Ovary (tissue), 10 donors: ENCODE measurements around the gene PCDHA7. TPM values are rescaled to one million over a fixed set of nuclear protein-coding genes. Genes with fewer than 3 reads are reported as not detected.
"Not testable (repeated sequence)": the region's sequence is repeated elsewhere in the genome, so short reads cannot be mapped to it uniquely, and the experiment has no call there.

ENCODE experiments used
- DNase-seq, 5 donors: peaks; one replicate each; pipeline ENCODE4 v3.0.0-alpha.2; 2019 to 2020
- H3K27ac ChIP-seq, 2 donors: fragments of 200-600 bp; one replicate each; pipeline versions ENCODE4 v1.5.1 to v1.8.0; 2019 to 2022
- H3K27me3 ChIP-seq: fragments of 200-600 bp; one replicate; pipeline ENCODE4 v1.8.0; 2022
- H3K36me3 ChIP-seq: fragments of 200-600 bp; sonication (generic); one replicate; pipeline ENCODE4 v1.5.1; 2019
- H3K4me1 ChIP-seq: one replicate; pipeline ENCODE4 v1.8.1; 2013; ENCODE audit warnings: mild to moderate bottlenecking, moderate library complexity; ENCODE audit not compliant: insufficient read depth
- H3K4me3 ChIP-seq: fragments of 200-600 bp; sonication (generic); one replicate; pipeline ENCODE4 v1.5.1; 2017
- H3K9me3 ChIP-seq, 2 donors: fragments of 200-600 bp in 1 of 2; sonication (generic) in 1 of 2; one replicate each; pipeline versions ENCODE4 v1.5.1 to v1.8.1; 2013 to 2019; ENCODE audit warnings: mild to moderate bottlenecking in 1 of 2, moderate library complexity in 1 of 2
- CTCF ChIP-seq, 3 donors: fragments of 450-650 bp in 2 of 3; fragments of 200-600 bp in 1 of 3; IDR thresholded peaks; one replicate each; pipeline versions ENCODE4 v1.5.1 to v1.8.0; 2016 to 2022; ENCODE audit warnings: antibody characterized with exemption in 3 of 3, mild to moderate bottlenecking in 1 of 3
- EP300 ChIP-seq: sonication (generic); formaldehyde crosslinking; IDR thresholded peaks from one replicate; pipeline ENCODE4 v1.6.1; 2017; ENCODE audit warnings: antibody characterized with exemption
- POLR2A ChIP-seq: fragments of 450-650 bp; IDR thresholded peaks from one replicate; pipeline ENCODE4 v1.6.1; 2017; ENCODE audit warnings: antibody characterized with exemption, mild to moderate bottlenecking, moderate library complexity
- WGBS, 3 donors: extraction: QIAGEN DNeasy Blood & Tissue Kit in 1 of 3; methylation state at CpG; one replicate each; pipeline versions ENCODE4 v1.1.5 to v1.1.7; 2013 to 2017; 5-methylcytosine and 5-hydroxymethylcytosine counted together
- intact Hi-C, 4 donors: fragments of 100-400 bp; cut with DNase I; formaldehyde crosslinking; loops; one replicate each; pipeline versions ENCODE4 v1.11.0 to v1.15.1; 2022 to 2023
- long read RNA-seq, 3 donors: library from polyadenylated mRNA in 2 of 3; unstranded in 2 of 3; transcript quantifications; one replicate each; pipeline ENCODE4 v2.0.0 and lab custom pipeline, GENCODE V29; 2021 to 2026
- polyA plus RNA-seq, 2 donors: library from polyadenylated mRNA; stranded (reverse); fragments of 200-250 nt in 1 of 2; fragments of 350-450 nt in 1 of 2; fragmentation: Illumina TruSeq in 1 of 2; extraction: RNeasy Lipid Tissue Mini Kit (QIAGEN cat#74804) in 1 of 2; gene quantifications; one replicate each; pipeline ENCODE4 v1.2.3, GENCODE V29; 2013 to 2014
- total RNA-seq, 7 donors: library from RNA; depleted of rRNA in 2 of 7; stranded (reverse); fragments of >200 nt in 2 of 7; fragmentation: NEBNext Ultra II Directional in 3 of 7; extraction: Animal tissue kit (Norgen Biotek cat#: 25700) in 3 of 7; gene quantifications; one replicate each; pipeline versions ENCODE4 v1.1.0 to v1.2.4, GENCODE V29; 2016 to 2023
- donor health status: DM: no; HTN: no; CAD: no; lungs with moderate emphysema.
- donor health status: DM: no; HTN: no; CAD: no.
- donor health status: Bipolar disorder and iron deficiency.
- donor health status: DM: yes; HTN: yes; CAD: no.
- donor health status: DM: no; HTN: no; CAD: no.
- donor health status: DM: yes; HTN: yes; CAD: no.

The PCDHA7 gene, protein sequence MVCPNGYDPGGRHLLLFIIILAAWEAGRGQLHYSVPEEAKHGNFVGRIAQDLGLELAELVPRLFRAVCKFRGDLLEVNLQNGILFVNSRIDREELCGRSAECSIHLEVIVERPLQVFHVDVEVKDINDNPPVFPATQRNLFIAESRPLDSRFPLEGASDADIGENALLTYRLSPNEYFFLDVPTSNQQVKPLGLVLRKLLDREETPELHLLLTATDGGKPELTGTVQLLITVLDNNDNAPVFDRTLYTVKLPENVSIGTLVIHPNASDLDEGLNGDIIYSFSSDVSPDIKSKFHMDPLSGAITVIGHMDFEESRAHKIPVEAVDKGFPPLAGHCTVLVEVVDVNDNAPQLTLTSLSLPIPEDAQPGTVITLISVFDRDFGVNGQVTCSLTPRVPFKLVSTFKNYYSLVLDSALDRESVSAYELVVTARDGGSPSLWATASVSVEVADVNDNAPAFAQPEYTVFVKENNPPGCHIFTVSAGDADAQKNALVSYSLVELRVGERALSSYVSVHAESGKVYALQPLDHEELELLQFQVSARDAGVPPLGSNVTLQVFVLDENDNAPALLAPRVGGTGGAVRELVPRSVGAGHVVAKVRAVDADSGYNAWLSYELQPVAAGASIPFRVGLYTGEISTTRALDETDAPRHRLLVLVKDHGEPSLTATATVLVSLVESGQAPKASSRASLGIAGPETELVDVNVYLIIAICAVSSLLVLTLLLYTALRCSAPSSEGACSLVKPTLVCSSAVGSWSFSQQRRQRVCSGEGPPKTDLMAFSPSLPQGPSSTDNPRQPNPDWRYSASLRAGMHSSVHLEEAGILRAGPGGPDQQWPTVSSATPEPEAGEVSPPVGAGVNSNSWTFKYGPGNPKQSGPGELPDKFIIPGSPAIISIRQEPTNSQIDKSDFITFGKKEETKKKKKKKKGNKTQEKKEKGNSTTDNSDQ
- total RNA-seq (1 to 10 TPM in 1 of 7 donors, under 1 TPM in 6; 0.35 to 1.4 (median 0.65) TPM), polyA plus RNA-seq (under 1 TPM; 0.25 to 0.35 TPM)
- long read RNA-seq, donor 1 = 0 reads
- long read RNA-seq, donor 2 = 0 reads
- long read RNA-seq, donor 3 = 0 reads

DNA sequence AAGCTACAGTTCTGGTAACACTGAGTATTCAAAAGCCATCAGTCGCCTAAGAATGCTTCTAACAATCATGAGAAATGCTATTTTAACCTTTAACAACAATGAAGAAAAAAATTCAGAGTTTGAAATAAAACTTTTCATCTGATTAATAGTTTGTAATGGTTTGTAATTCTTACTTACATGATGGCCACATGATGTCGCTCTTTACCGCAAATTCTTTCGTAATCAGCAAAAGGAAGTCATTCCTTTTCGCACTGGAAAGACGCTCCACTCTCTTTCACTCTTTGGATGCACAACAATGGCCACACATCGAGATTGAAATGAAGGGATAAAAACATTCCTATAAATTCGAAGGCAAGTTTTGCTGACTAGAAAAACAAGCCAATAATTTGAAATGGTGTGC, at the start of gene PCDHA7:
PCDHA7 (plus strand) TSS at position 277 of the 400 bp plus-strand sequence; CDS start at position 392, 115 bp downstream.
- no peak within 1 kb of the TSS for H3K27ac ChIP-seq
- no peak within 1 kb of the TSS for H3K4me3 ChIP-seq
- no peaks in the 10 kb centered on the region for H3K27me3 ChIP-seq
- intact Hi-C loops = no loop called here
- H3K9me3 ChIP-seq = peaks cover 0 to 21% of the 10 kb centered on the region in 2 donors
- WGBS, 3 donors = 9 to 18% (median 14%) methylated on average over 8 of the region's 8 CpGs
- no peak for TF ChIP-seq EP300
- TF ChIP-seq CTCF (IDR thresholded peaks at IDR 0.05) = no peak
- TF ChIP-seq POLR2A = no peak
- DNase-seq = no peak
- no peaks in the 10 kb centered on the region for H3K4me1 ChIP-seq
- no peaks in the 10 kb centered on the region for H3K36me3 ChIP-seq

DNA sequence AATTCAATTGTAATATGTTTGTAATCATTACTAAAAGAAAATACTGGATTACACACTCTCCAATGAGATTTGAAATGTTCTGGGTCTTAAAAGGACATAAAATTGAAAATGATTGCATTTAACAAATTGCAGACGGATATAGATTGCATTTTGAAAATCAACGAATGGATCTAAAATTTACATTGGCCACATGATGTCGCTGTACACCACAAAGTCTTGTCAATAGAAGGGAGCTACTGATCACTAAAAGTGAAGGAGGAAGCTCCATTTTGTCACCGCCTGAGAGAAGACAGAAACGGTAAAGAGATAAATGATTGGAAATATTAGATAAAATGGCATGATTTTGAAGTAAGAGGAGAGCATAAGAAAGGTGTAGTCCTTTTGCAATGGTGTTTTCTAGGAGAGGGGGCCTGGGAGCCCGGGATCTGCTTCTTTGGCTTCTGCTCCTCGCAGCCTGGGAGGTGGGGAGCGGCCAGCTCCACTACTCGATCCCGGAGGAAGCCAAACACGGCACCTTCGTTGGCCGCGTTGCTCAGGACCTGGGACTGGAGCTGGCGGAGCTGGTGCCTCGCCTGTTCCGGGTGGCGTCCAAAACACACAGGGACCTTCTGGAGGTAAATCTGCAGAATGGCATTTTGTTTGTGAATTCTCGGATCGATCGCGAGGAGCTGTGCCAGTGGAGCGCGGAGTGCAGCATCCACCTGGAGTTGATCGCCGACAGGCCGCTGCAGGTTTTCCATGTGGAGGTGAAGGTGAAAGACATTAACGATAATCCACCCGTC, 48.0 kb upstream of the PCDHA7 start, which contains the start of gene PCDHA1:
PCDHA1 (plus strand) TSS at position 236 of the 782 bp plus-strand sequence.
- Histone ChIP-seq H3K27ac (no peak within 1 kb of the TSS), H3K4me1 (no peaks in the 10 kb centered on the region), H3K9me3 (peaks cover 0 to 35% of the 10 kb centered on the region in 2 donors), H3K27me3 (no peaks in the 10 kb centered on the region), H3K4me3 (no peak within 1 kb of the TSS), H3K36me3 (no peaks in the 10 kb centered on the region)
- WGBS, 3 donors = 13 to 32% (median 30%) methylated on average over 29 of the region's 29 CpGs
- no peak for TF ChIP-seq EP300
- TF ChIP-seq POLR2A = no peak
- no peak for TF ChIP-seq CTCF (IDR thresholded peaks at IDR 0.05)
- intact Hi-C loops = no loop called here
- DNase-seq = no peak

- intact Hi-C loops, H3K27me3 ChIP-seq, DNase-seq, H3K27ac ChIP-seq, H3K36me3 ChIP-seq, H3K4me1 ChIP-seq, H3K4me3 ChIP-seq: not testable (repeated sequence)
- H3K9me3 ChIP-seq = peaks cover 0 to 29% of the 10 kb centered on the region in 2 donors
- WGBS, 3 donors = 35 to 50% (median 48%) methylated on average over 38 to 44 of the region's 44 CpGs
These were observed 46.6 kb upstream of the PCDHA7 start for GRCh38 chr5:140787422-140787821.

DNA sequence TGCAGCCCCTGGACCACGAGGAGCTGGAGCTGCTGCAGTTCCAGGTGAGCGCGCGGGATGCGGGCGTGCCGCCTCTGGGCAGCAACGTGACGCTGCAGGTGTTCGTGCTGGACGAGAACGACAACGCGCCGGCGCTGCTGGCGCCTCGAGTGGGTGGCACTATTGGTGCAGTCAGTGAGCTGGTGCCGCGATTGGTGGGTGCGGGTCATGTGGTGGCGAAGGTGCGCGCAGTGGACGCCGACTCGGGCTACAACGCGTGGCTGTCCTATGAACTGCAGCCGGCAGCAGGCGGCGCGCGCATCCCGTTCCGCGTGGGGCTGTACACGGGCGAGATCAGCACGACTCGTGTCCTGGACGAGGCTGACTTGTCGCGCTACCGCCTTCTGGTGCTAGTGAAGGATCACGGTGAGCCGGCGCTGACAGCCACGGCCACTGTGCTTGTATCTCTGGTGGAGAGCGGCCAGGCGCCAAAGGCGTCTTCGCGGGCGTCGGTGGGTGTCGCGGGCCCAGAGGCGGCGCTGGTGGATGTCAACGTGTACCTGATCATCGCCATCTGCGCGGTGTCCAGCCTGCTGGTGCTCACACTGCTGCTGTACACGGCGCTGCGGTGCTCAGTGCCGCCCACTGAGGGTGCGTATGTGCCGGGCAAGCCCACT, 46.1 kb upstream of the PCDHA7 start:
- intact Hi-C loops, H3K27ac ChIP-seq, H3K4me3 ChIP-seq, DNase-seq, H3K36me3 ChIP-seq, H3K4me1 ChIP-seq, H3K27me3 ChIP-seq: not testable (repeated sequence)
- H3K9me3 ChIP-seq = peaks cover 0 to 29% of the 10 kb centered on the region in 2 donors
- WGBS, 3 donors = 31 to 52% (median 45%) methylated on average over 70 of the region's 70 CpGs
